ENCODE data around the gene GLRX3.

- TF ChIP-seq, protein P1, sequence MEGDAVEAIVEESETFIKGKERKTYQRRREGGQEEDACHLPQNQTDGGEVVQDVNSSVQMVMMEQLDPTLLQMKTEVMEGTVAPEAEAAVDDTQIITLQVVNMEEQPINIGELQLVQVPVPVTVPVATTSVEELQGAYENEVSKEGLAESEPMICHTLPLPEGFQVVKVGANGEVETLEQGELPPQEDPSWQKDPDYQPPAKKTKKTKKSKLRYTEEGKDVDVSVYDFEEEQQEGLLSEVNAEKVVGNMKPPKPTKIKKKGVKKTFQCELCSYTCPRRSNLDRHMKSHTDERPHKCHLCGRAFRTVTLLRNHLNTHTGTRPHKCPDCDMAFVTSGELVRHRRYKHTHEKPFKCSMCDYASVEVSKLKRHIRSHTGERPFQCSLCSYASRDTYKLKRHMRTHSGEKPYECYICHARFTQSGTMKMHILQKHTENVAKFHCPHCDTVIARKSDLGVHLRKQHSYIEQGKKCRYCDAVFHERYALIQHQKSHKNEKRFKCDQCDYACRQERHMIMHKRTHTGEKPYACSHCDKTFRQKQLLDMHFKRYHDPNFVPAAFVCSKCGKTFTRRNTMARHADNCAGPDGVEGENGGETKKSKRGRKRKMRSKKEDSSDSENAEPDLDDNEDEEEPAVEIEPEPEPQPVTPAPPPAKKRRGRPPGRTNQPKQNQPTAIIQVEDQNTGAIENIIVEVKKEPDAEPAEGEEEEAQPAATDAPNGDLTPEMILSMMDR (IDR thresholded peaks at IDR 0.05): no peak
- TF ChIP-seq POLR2A (IDR thresholded peaks at IDR 0.05) (no peak), EP300 (IDR thresholded peaks at IDR 0.05) (no peak)
Observed at GRCh38 chr10:130169136-130169859, 33.1 kb downstream of the GLRX3 start.
